Measurements from ENCODE around the gene LPP.

LPP gene

GRCh38 chr3:188220988-188221818, 67.2 kb downstream of the LPP start:
- no peak for DNase-seq (ENCODE audit: low read depth in 3 of 3)

DNA sequence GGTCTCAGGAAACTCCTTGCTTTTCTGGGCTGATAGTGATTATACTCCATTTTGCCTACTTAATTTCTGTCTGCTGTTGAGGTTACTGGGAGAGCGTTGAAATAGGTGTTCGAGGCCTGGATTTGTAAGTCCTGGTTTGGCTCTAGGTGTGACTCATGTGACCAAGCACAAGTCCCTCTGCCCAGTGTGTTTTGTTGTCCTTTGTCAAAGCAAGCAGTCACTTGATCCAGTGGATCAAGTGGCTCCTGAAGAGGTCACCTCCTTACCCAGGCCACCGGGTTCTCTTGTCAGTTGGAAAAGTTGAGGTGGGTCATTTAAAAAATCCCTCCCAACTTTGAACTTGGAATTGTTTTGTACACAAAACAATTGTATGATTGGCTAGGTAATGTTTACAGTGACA, 70.0 kb downstream of the LPP start:
- no peak for DNase-seq (ENCODE audit: low read depth in 3 of 3)

DNA sequence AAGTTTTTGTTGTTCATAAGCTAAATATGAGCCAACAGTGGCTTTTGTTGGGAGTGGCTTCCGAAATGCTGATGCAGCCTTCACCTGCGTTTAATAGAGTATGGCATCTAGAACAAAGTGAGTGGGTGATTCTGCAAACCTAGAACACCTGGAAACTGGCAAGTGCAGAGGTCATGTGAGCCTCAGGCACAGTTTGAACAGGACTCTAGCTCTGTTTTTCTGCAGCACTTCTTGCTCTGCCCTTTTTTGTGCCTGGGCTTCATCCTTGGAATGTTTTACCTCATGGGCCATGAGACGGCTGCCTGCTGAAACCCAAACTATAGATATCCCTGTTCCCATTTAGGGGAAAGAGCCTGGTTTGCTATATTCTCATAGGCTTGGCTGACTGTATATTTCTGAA, 73.5 kb downstream of the LPP start:
- DNase-seq (ENCODE audit: low read depth in 3 of 3): no peak

DNA sequence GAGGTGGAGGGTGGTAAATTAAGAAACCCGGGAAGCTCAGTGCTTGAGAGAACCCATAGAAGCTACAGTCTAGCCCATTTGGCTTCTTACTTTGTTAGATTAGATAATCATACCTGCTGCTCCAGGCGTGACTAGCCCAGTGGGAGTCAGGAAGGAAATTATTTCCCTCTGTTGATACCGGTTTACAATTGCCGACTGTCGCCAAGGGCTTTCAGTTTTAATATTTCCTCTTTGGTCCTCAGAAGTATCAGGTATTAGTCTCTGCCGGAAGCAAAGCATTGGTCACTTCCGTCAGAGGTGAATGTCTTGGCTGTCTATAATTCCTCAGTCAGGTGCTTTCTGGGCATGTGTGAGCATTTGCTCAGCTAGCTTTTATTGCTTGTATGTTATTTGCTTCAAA, 75.2 kb downstream of the LPP start:
- DNase-seq (ENCODE audit: low read depth in 3 of 3): no peak

- no peak for DNase-seq (ENCODE audit: low read depth in 3 of 3)
These were observed 75.8 kb downstream of the LPP start for GRCh38 chr3:188229726-188230125.

- DNase-seq (ENCODE audit: low read depth in 3 of 3): no peak
These were observed 77.0 kb downstream of the LPP start for GRCh38 chr3:188230962-188231361.

DNA sequence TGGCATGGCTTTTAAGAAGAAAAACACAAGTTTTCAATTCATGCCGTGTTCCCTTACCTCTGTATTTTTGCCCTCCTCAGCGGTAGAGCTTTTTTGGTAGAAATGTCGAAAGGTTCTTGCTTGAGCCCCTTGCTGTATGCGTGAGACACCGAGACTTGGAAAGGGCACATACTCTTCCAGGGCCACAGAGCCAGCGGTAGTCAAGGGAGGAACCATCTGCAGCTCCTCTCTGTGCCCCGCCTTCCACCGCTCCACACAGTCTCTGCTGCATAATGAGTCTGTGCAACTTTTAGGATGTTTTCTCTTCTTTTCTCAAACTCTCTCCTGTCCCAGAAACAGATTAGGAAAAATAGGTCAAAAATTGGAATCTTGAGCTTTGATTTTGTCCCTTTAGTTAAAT, 77.5 kb downstream of the LPP start:
- DNase-seq (ENCODE audit: low read depth in 3 of 3): no peak

DNA sequence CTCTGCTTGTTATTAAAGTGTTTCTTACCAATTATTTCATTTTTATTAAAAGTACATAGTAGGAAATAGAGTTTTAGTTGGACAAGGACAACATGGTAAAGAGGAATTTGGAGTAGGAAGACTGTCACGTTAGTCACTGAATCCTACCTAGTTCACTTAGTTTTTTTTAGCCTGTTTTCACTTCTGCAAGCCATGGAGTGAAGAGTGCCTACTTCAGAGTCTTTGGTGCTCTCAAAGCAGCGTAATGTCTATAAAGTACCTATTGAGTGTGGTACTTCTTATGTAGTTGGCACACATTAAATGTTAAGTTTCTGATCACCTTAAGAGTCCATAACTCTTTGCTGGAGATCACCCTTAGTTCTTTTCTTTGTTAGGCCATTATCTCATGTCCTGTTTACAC, 78.7 kb downstream of the LPP start:
- DNase-seq (ENCODE audit: low read depth in 3 of 3): no peak

GRCh38 chr3:188233320-188233719, 79.4 kb downstream of the LPP start:
- no peak for DNase-seq (ENCODE audit: low read depth in 3 of 3)

GRCh38 chr3:188234132-188234531, 80.2 kb downstream of the LPP start:
- DNase-seq (ENCODE audit: low read depth in 3 of 3): no peak

DNA sequence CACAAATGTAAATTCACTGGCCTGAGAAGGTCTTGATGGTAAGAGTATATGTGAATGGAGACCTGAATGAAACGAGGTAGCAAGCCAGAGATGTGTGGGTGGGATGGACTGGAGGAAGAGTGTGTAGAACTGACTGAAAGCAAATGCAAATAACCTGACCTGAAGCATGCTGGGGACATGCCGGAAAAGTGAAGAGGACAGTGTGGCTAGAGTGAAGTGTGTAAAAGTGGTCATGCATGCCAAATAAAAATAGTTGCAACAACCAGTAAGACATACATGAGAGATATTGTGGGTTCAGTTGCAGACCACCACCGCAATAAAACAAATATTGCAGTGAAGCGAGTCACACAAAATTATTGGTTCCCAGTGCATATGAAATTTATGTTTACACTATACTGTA, 82.3 kb downstream of the LPP start:
- no peak for DNase-seq (ENCODE audit: low read depth in 3 of 3)

DNA sequence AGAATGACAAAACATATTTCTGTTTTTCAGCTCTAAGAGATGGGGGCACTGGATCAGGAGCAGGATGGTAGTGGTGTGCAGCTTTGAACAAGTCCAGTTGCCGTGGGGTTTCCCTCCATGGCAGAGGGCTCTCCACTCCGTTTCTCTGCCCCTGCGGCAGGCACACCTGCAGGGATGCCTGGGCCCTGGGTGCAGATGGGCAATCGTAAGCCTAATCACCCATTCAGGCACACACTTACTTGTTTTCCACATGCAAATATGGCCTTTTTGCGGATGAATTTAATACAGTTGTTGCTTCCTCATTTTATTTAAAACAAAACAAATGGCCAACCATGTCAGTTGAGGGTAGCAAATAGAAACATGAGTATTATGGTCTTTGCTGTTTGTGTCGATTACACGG, 85.1 kb downstream of the LPP start:
- DNase-seq (ENCODE audit: low read depth in 3 of 3): no peak

DNA sequence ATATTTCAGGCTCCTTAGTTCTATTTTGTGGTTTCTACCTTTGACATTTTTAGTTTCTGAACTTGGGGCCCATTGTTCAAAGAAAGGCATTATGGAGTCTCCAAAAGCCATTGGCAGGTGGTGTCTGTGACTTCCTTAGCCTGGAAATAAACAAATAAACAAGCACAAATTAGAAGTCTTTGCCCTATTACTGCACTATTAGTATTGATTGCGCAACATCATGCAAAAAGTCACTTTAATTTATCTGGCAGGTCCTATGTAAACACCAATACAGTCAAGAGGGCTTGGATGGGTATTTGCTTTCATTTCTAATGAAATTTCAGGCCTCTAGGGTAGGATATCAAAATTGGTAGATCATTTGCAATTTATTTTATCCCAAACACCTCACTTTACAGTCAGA, 85.6 kb downstream of the LPP start:
- no peak for DNase-seq (ENCODE audit: low read depth in 3 of 3)

- no peak for DNase-seq (ENCODE audit: low read depth in 3 of 3)
These were observed 86.4 kb downstream of the LPP start for GRCh38 chr3:188240189-188240981.

DNA sequence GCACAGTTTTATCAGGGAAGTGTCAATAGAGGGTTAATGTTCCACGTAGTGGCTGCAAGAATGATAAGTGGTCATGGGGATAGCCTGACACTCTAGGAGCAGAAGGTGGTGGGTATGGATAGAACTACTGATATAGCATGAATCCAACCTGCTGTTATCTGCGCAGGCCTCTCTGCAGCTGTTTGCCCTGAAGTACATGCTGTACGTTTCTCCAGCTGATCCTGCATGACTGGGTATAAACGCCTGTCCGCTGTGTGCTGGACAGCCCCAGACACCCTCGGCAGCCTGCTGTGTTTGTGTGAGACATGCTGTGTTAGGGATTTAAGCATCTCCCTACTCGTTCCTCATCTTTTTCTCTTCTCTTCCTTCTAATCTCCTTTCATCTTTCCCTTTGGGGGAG, 87.1 kb downstream of the LPP start:
- DNase-seq (ENCODE audit: low read depth in 3 of 3): no peak

DNA sequence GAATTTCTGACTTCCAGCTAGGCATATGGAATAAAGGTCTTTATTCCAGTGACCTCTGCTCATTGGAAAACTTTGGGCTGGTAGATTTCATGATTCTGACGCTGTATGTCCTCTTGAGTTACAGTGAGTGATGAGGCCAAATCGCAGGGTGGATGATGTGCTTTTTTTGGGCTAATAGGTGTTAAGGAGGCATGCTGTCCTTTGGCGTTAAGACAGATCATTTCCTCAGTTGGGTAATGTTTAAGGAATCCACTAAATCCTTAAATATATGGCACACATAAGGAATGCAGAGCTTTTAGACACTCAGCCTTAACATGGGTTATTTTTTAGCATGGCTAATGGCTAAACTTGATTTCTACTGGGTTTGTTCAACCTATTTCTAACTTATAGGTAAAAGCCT, 87.9 kb downstream of the LPP start:
- no peak for DNase-seq (ENCODE audit: low read depth in 3 of 3)

GRCh38 chr3:188242436-188243123, 88.6 kb downstream of the LPP start:
- DNase-seq (ENCODE audit: low read depth in 3 of 3): no peak

DNA sequence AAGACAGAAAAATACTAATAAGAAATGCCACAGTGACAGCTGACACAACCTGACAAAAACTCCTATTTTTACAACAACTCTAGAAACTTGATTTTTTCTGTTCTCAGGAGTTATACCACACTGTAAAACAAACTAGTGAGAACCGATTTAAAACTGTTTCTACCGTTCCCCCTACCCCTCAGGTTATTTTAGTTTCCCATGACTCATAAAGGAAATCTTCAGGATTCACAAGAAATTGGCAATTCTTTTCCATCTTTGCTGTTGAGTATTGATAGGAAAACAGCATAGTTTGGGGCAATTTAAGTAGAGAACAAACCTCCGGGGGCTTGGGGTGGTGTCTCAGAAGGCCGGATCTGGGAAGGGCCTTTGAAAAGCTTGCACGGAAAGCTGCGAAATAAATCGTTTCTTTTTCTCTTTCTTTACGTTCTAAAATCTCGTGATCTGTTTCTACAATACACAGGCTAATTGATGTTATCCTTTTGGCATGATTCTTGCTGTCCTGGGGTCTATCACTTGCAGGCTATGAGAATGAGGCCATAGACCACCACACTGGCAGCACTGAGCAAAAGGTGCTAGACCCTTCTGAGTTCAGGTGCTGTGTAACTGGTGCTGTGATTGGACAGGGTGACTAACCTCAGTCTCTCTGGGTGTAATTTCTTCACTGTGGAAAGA, 89.3 kb downstream of the LPP start:
- DNase-seq (ENCODE audit: low read depth in 3 of 3): no peak

GRCh38 chr3:188244395-188244861, 90.5 kb downstream of the LPP start:
- no peak for DNase-seq (ENCODE audit: low read depth in 3 of 3)

- DNase-seq (ENCODE audit: low read depth in 3 of 3): no peak
These were observed 92.9 kb downstream of the LPP start for GRCh38 chr3:188246905-188247304.

GRCh38 chr3:188248036-188248561, 94.1 kb downstream of the LPP start:
- no peak for DNase-seq (ENCODE audit: low read depth in 3 of 3)

All from stimulated activated CD4-positive, alpha-beta T cell treated with anti-CD3 and anti-CD28 coated beads, TNF-alpha, amount 100 ng/mL, for 24 hours (primary cell).